Chondrocyte (in vitro differentiated cells): ENCODE measurements around the gene CLPSL1. TPM values are rescaled to one million over a fixed set of nuclear protein-coding genes. Genes with fewer than 3 reads are reported as not detected.
A peak's percentile ranks its signal among the peaks of the same experiment; 100 is the strongest.

ENCODE experiments used
- DNase-seq: peaks from one replicate; pipeline ENCODE4 v3.0.0; 2021; ENCODE audit warnings: mixed read lengths, low spot score
- H3K27ac Mint-ChIP-seq: one replicate; pipeline ENCODE4 v1.8.0; 2021; ENCODE audit warnings: mild to moderate bottlenecking, moderate library complexity, mixed read lengths; ENCODE audit not compliant: unreplicated experiment
- H3K27me3 Mint-ChIP-seq: 2 replicates; pipeline ENCODE4 v1.8.0; 2021; ENCODE audit warnings: low read depth, mixed read lengths
- H3K36me3 Mint-ChIP-seq: 2 replicates; pipeline ENCODE4 v1.8.0; 2021; ENCODE audit warnings: low read depth, mixed read lengths
- H3K4me1 Mint-ChIP-seq: 2 replicates; pipeline ENCODE4 v1.8.0; 2021; ENCODE audit warnings: low read depth, mild to moderate bottlenecking, mixed read lengths
- H3K4me3 Mint-ChIP-seq: one replicate; pipeline ENCODE4 v1.8.0; 2021; ENCODE audit warnings: mild to moderate bottlenecking, moderate library complexity, mixed read lengths; ENCODE audit not compliant: unreplicated experiment
- H3K9me3 Mint-ChIP-seq: 2 replicates; pipeline ENCODE4 v1.8.0; 2021; ENCODE audit warnings: low read depth, mixed read lengths
- total RNA-seq: library from RNA; stranded (reverse); gene quantifications from 3 replicates; pipeline ENCODE4 v1.2.1, GENCODE V29; 2021
- TF ChIP-seq, protein P1 (sequence below): fragments of 200-600 bp; sonication (generic); IDR thresholded peaks from 2 replicates; pipeline ENCODE4 v1.5.0; 2021; ENCODE audit warnings: antibody characterized with exemption, mild to moderate bottlenecking, moderate library complexity

The CLPSL1 gene
- total RNA-seq, 1 donor from 2014 or later = not detected

DNA sequence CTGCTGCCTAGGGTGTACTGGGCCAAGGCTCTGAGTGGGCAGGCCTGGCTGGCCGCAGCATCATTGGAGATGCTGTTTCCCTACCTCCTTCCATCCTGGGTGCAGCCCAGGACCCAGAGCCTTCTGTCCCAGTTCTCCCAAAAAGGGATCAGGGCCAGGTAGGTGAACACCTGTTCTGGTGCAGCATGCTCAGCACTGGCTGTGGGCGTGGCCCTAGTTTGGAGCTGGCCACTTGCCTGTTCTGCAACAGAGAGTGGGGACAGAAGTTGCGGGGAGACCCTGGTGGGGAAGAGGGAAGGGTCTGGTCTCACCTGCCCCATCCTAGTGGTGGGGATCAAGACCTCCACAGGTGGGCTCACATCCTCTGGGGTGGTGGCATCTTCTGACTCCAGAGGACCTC, 45.4 kb upstream of the CLPSL1 start:
- DNase-seq = no peak
- Mint-ChIP-seq H3K4me3 (no peak overlapping the region), H3K4me1 (peaks cover 48% of the 10 kb centered on the region), H3K36me3 (no peaks in the 10 kb centered on the region), H3K27me3 (no peaks in the 10 kb centered on the region), H3K27ac (no peak overlapping the region), H3K9me3 (no peaks in the 10 kb centered on the region)
- TF ChIP-seq, protein P1, sequence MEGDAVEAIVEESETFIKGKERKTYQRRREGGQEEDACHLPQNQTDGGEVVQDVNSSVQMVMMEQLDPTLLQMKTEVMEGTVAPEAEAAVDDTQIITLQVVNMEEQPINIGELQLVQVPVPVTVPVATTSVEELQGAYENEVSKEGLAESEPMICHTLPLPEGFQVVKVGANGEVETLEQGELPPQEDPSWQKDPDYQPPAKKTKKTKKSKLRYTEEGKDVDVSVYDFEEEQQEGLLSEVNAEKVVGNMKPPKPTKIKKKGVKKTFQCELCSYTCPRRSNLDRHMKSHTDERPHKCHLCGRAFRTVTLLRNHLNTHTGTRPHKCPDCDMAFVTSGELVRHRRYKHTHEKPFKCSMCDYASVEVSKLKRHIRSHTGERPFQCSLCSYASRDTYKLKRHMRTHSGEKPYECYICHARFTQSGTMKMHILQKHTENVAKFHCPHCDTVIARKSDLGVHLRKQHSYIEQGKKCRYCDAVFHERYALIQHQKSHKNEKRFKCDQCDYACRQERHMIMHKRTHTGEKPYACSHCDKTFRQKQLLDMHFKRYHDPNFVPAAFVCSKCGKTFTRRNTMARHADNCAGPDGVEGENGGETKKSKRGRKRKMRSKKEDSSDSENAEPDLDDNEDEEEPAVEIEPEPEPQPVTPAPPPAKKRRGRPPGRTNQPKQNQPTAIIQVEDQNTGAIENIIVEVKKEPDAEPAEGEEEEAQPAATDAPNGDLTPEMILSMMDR = no peak

DNA sequence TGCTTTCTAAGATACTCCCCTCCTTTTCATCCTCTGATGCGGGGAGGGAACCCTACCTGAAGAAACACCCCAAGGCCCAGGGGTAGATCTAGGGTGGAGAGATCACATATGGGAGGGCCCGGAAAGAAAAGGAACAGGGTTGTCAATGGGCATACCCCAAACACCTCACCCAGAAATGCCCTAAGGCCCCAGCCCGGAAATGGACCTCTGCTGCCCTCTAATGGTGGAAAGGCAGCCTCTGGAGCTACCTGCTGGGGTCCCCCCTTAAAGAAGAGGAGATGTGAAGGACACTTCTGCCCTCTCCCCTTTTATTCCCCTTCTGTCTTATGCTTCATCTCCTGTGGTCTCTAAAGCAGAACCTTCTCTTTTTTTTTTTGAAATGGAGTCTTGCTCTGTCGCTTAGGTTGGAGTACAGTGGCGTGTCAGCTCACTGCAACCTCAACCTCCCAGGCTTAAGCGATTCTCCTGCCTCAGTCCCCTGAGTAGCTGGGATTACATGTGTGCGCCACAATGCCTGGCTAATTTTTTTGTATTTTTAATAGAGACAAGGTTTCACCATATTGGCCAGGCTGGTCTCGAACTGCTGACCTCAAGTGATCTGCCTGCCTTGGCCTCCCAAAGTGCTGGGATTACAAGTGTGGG, 44.4 kb upstream of the CLPSL1 start:
- Mint-ChIP-seq H3K36me3 (no peaks in the 10 kb centered on the region), H3K27me3 (no peaks in the 10 kb centered on the region), H3K9me3 (no peaks in the 10 kb centered on the region), H3K4me3 (no peak overlapping the region), H3K4me1 (peaks cover 41% of the 10 kb centered on the region), H3K27ac (no peak overlapping the region)
- no peak for DNase-seq
- TF ChIP-seq, protein P1 = peak; percentile 97

DNA sequence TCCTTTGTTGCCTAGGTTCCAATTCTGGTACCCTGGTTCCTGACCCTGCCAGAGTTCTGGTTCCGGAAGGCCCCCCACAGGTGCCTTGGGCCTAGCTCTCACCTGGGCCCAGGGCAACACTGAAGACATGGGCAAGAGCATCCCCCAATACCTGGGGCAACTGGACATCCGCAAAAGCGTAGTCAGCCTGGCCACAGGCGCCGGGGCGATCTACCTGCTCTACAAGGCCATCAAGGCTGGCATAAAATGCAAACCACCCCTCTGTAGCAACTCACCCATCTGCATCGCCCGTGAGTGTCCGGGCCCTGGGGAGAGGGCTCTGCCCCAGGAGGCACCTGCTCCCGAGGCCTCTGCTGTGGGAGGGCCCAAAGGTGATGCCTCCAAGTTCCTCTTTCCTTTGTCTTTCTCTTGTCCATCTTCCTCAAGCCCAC, 43.8 kb upstream of the CLPSL1 start, which contains the start of gene ARMC12:
Gene ARMC12 (plus strand): TSS at position 51 of the 431 bp plus-strand sequence. CDS start 77 bp downstream, at position 128.
- Mint-ChIP-seq H3K4me3 (no peak within 1 kb of the TSS), H3K36me3 (no peaks in the 10 kb centered on the region), H3K9me3 (no peaks in the 10 kb centered on the region), H3K27ac (peak within 1 kb of the TSS; percentile 27), H3K4me1 (peaks cover 41% of the 10 kb centered on the region), H3K27me3 (no peaks in the 10 kb centered on the region)
- no peak for DNase-seq
- TF ChIP-seq, protein P1 = no peak

DNA sequence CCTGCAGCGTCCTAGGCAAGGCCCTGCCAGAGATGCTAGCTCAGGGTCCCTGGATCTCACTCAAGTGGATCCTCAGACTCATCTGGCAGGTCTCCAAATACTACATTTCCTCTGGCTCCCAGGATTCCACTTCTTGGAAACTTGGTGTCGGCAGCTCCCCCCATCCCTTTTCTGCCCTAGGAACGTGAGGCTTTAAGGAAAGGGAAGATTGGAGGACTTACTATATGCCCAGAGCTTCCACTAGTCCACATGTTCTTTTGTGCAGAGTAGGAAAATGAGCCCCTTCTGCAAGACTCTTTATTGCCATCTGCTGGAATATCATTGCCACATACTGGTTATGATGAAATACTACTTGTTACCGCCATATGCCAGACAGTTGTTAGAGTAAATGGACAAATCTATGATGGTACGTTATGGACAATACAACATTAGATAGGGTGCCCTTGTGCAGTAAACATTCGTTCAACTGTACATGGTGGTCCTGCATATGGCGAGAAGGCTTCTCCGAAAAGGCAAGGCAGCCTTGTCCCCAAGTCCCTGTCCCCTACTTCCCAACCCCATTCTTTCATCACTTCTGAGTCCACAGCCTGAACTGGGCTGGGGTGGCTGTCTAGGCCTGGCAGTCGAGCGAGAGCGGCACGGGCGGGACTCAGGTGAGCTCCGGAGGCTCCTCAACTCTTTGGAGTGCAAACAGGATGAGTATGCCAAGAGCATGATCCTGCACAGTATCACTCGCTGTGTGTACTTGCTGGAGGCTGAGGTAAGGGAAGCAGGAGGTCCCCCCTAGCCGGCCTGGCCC, 43.2 kb upstream of the CLPSL1 start:
- TF ChIP-seq, protein P1 = peak; percentile 89
- Mint-ChIP-seq H3K27me3 (no peaks in the 10 kb centered on the region), H3K4me1 (peaks cover 35% of the 10 kb centered on the region), H3K9me3 (no peaks in the 10 kb centered on the region), H3K36me3 (no peaks in the 10 kb centered on the region), H3K27ac (peak overlapping the region; percentile 27), H3K4me3 (no peak overlapping the region)
- no peak for DNase-seq

DNA sequence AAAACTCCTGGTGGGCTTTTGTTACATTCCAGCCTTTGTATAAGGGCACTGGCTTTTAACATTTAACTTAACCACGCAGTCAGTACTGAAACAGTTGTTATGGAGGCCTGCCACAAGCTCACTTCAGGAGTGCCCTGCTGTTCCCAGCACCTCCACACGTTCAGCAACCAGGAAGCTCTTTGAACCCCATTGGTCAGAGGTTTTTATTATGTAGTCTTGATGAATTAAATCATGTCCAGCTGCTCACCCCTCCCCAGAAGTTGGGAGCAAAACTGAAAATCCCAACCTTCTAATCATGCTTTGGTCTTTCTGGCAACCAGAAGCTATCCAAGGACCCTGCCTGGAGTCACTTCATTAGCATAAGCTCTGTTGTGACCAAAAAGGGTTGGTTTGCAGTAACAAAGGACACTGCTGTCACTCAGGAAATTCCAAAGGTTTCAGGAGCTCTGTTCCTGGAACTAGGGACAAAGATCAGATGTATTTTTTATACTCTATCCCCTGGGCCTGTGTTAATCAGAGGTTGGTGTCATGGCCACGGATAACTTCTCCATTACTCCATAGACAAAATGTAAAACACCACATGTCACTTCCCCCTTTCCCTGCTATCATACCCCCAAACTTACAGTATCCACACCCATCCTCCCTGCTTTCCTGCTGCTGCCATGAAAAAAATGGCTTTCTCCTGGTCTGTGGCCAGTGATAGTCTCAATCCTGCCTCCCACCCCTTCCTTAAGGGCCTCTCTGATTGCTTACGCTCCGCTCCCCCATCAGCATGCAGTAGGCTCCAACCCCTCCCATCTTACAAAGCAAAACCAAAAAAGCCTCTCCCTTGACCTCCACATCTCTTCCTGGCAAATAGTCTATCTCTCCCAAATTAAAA, 40.9 kb upstream of the CLPSL1 start:
- H3K4me1 Mint-ChIP-seq = peaks cover 20% of the 10 kb centered on the region
- TF ChIP-seq, protein P1 = no peak
- no peak overlapping the region for H3K27ac Mint-ChIP-seq
- no peaks in the 10 kb centered on the region for H3K9me3 Mint-ChIP-seq
- no peak for DNase-seq
- no peaks in the 10 kb centered on the region for H3K36me3 Mint-ChIP-seq
- H3K4me3 Mint-ChIP-seq = no peak overlapping the region
- no peaks in the 10 kb centered on the region for H3K27me3 Mint-ChIP-seq
